Neuronal stem cell (in vitro differentiated cells): ENCODE measurements around the gene PPL.
A peak's percentile ranks its signal among the peaks of the same experiment; 100 is the strongest.

Experiments used
- DNase-seq: peaks from one replicate; pipeline ENCODE4 v3.0.0-alpha.2; 2013; ENCODE audit warnings: low spot score
- H2AFZ ChIP-seq: one replicate; pipeline ENCODE4 v1.6.1; 2013; ENCODE audit warnings: mild to moderate bottlenecking, low read length, inconsistent platforms
- H2AK5ac ChIP-seq: 2 replicates; pipeline ENCODE4 v1.6.1; 2013; ENCODE audit warnings: low read depth, mild to moderate bottlenecking, inconsistent platforms, low read length, moderate library complexity, mixed read lengths
- H2BK120ac ChIP-seq: 2 replicates; pipeline ENCODE4 v1.6.1; 2013; ENCODE audit warnings: low read depth, mild to moderate bottlenecking, inconsistent platforms, low read length, moderate library complexity, mixed read lengths
- H2BK12ac ChIP-seq: one replicate; pipeline ENCODE4 v1.6.1; 2013; ENCODE audit warnings: low read length, inconsistent platforms
- H2BK15ac ChIP-seq: 2 replicates; pipeline ENCODE4 v1.6.1; 2013; ENCODE audit warnings: mild to moderate bottlenecking, low read length, inconsistent platforms, mixed read lengths
- H2BK5ac ChIP-seq: one replicate; pipeline ENCODE4 v1.6.1; 2013; ENCODE audit warnings: inconsistent platforms, mild to moderate bottlenecking, low read length, moderate library complexity
- H3K14ac ChIP-seq: one replicate; pipeline ENCODE4 v1.6.1; 2013; ENCODE audit warnings: low read length, inconsistent platforms
- H3K18ac ChIP-seq: 2 replicates; pipeline ENCODE4 v1.6.1; 2013; ENCODE audit warnings: low read length, inconsistent platforms
- H3K23ac ChIP-seq: 2 replicates; pipeline ENCODE4 v1.6.1; 2013; ENCODE audit warnings: low read depth, mild to moderate bottlenecking, mixed read lengths, low read length, inconsistent platforms; ENCODE audit not compliant: poor library complexity
- H3K27ac ChIP-seq: replicated peaks from 3 replicates; pipeline ENCODE4 v1.5.1; 2013; ENCODE audit warnings: low read length, inconsistent platforms
- H3K27me3 ChIP-seq, 3 experiments: 2 replicates each; pipeline ENCODE4 v1.6.1; 2013; ENCODE audit warnings: low read length in 3 of 3, mild to moderate bottlenecking in 2 of 3, inconsistent platforms in 1 of 3, low read depth in 1 of 3, mixed read lengths in 1 of 3, moderate library complexity in 1 of 3; ENCODE audit not compliant: control insufficient read depth in 3 of 3, insufficient read depth in 3 of 3
- H3K36me3 ChIP-seq, 2 donors: replicated peaks in 1 of 2; 2 replicates each; pipeline ENCODE4 v1.6.1; 2013; ENCODE audit warnings: low read length in 2 of 2; ENCODE audit not compliant: control insufficient read depth in 2 of 2, insufficient read depth in 2 of 2
- H3K4ac ChIP-seq: 2 replicates; pipeline ENCODE4 v1.6.1; 2013; ENCODE audit warnings: inconsistent platforms, mild to moderate bottlenecking, low read length, moderate library complexity
- H3K4me1 ChIP-seq, 2 donors: 1 replicate in 1 of 2; 2 replicates in 1 of 2; pipeline ENCODE4 v1.6.1; 2013; ENCODE audit warnings: low read length in 2 of 2, low read depth in 1 of 2; ENCODE audit not compliant: control insufficient read depth in 2 of 2, insufficient read depth in 1 of 2
- H3K4me2 ChIP-seq: one replicate; pipeline ENCODE4 v1.6.1; 2013; ENCODE audit warnings: mild to moderate bottlenecking, low read length, inconsistent platforms; ENCODE audit not compliant: insufficient read depth, poor library complexity, severe bottlenecking
- H3K4me3 ChIP-seq, 2 donors: 2 replicates each; pipeline ENCODE4 v1.5.1; 2013; ENCODE audit warnings: low read length in 2 of 2, mild to moderate bottlenecking in 2 of 2, inconsistent platforms in 1 of 2, moderate library complexity in 1 of 2
- H3K79me1 ChIP-seq: one replicate; pipeline ENCODE4 v1.6.1; 2013; ENCODE audit warnings: low read depth, mild to moderate bottlenecking, inconsistent platforms, low read length, moderate library complexity
- H3K9ac ChIP-seq: one replicate; pipeline ENCODE4 v1.6.1; 2013; ENCODE audit warnings: mild to moderate bottlenecking, low read depth, low read length, inconsistent platforms; ENCODE audit not compliant: poor library complexity
- H3K9me3 ChIP-seq, 2 donors: replicated peaks in 1 of 2; 2 replicates each; pipeline versions ENCODE3 to v1.6.1; 2013; ENCODE audit warnings: low read length in 2 of 2, mild to moderate bottlenecking in 2 of 2, inconsistent platforms in 1 of 2, low read depth in 1 of 2, mixed read lengths in 1 of 2, moderate library complexity in 1 of 2; ENCODE audit not compliant: control insufficient read depth in 2 of 2, insufficient read depth in 1 of 2
- H4K8ac ChIP-seq: one replicate; pipeline ENCODE4 v1.6.1; 2013; ENCODE audit warnings: low read depth, mild to moderate bottlenecking, inconsistent platforms, low read length, moderate library complexity
- H4K91ac ChIP-seq: one replicate; pipeline ENCODE4 v1.6.1; 2013; ENCODE audit warnings: low read length, low read depth, mild to moderate bottlenecking, inconsistent platforms; ENCODE audit not compliant: poor library complexity
- WGBS, 2 donors: extraction: QIAGEN DNeasy Blood & Tissue Kit; methylation state at CpG; one replicate each; pipeline ENCODE4 v1.1.7; 2013; ENCODE audit warnings: missing lambda C conversion rate in 2 of 2, mixed read lengths in 1 of 2; ENCODE audit not compliant: insufficient read length in 2 of 2, insufficient replicate concordance in 1 of 2; ENCODE audit errors: extremely low coverage in 2 of 2; 5-methylcytosine and 5-hydroxymethylcytosine counted together

PPL gene

GRCh38 chr16:4940719-4941118, 3.8 kb upstream of the PPL start:
- no CpG with 5 or more reads among the region's 7 CpGs for WGBS, 2 donors
- H3K14ac ChIP-seq, result no peak overlapping the region
- peak overlapping the region; percentile 68 for H2AK5ac ChIP-seq

DNA sequence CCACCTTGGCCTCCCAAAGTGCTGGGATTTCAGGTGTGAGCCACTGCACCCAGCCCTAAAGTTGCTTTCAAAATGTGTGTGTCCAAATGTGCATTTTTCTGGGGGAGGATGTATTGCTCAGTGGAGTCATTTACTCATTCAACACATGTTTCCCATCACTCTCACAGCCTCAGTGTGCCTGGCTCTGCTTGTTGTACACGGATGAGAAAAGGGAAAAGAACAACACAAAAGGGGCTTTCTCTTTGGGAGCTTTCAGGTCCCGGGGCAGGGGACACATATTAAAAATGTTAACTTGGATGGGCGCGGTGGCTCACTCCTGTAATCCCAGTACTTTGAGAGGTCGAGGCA, 1.7 kb upstream of the PPL start:
- H2AK5ac ChIP-seq, result no peak overlapping the region
- no CpG with 5 or more reads among the region's 5 CpGs for WGBS, 2 donors
- H3K79me1 ChIP-seq, result no peaks in the 10 kb centered on the region
- H4K91ac ChIP-seq, result no peak overlapping the region
- H3K27ac ChIP-seq, result no peak overlapping the region
- no peak overlapping the region for H2BK12ac ChIP-seq
- no peak overlapping the region for H2BK5ac ChIP-seq
- H3K9me3 ChIP-seq, result no peaks in the 10 kb centered on the region
- H2BK120ac ChIP-seq, result no peak overlapping the region
- DNase-seq, result no peak
- H3K36me3 ChIP-seq, result no peaks in the 10 kb centered on the region
- no peak overlapping the region for H3K4ac ChIP-seq
- H3K4me1 ChIP-seq, result peaks cover 14 to 19% of the 10 kb centered on the region in 2 donors
- no peak overlapping the region for H3K9ac ChIP-seq
- no peak overlapping the region for H2BK15ac ChIP-seq
- H4K8ac ChIP-seq, result no peak overlapping the region
- no peak overlapping the region for H3K4me2 ChIP-seq
- H3K27me3 ChIP-seq, result peaks cover 8 to 55% (median 25%) of the 10 kb centered on the region in 3 experiments
- H3K14ac ChIP-seq, result no peak overlapping the region
- no peak overlapping the region for H2AFZ ChIP-seq
- no peak overlapping the region for H3K18ac ChIP-seq
- no peak overlapping the region for H3K23ac ChIP-seq
- H3K4me3 ChIP-seq, result no peak overlapping the region

More at GRCh38 chr16:4940719-4941118, 3.8 kb upstream of the PPL start:
- Histone ChIP-seq H3K18ac (no peak overlapping the region), H3K4me3 (no peak overlapping the region), H3K4me1 (peaks cover 21 to 28% of the 10 kb centered on the region in 2 donors), H2BK5ac (no peak overlapping the region), H3K9ac (no peak overlapping the region), H2BK120ac (no peak overlapping the region), H2BK15ac (peak overlapping the region; percentile 45), H3K27ac (no peak overlapping the region), H3K4ac (no peak overlapping the region), H2BK12ac (no peak overlapping the region), H3K9me3 (no peaks in the 10 kb centered on the region), H3K27me3 (peaks cover 8 to 34% (median 23%) of the 10 kb centered on the region in 3 experiments), H4K91ac (peak overlapping the region; percentile 46), H2AFZ (no peak overlapping the region), H3K36me3 (no peaks in the 10 kb centered on the region), H3K4me2 (no peak overlapping the region), H3K23ac (no peak overlapping the region), H4K8ac (no peak overlapping the region), H3K79me1 (no peaks in the 10 kb centered on the region)
- no peak for DNase-seq

DNA sequence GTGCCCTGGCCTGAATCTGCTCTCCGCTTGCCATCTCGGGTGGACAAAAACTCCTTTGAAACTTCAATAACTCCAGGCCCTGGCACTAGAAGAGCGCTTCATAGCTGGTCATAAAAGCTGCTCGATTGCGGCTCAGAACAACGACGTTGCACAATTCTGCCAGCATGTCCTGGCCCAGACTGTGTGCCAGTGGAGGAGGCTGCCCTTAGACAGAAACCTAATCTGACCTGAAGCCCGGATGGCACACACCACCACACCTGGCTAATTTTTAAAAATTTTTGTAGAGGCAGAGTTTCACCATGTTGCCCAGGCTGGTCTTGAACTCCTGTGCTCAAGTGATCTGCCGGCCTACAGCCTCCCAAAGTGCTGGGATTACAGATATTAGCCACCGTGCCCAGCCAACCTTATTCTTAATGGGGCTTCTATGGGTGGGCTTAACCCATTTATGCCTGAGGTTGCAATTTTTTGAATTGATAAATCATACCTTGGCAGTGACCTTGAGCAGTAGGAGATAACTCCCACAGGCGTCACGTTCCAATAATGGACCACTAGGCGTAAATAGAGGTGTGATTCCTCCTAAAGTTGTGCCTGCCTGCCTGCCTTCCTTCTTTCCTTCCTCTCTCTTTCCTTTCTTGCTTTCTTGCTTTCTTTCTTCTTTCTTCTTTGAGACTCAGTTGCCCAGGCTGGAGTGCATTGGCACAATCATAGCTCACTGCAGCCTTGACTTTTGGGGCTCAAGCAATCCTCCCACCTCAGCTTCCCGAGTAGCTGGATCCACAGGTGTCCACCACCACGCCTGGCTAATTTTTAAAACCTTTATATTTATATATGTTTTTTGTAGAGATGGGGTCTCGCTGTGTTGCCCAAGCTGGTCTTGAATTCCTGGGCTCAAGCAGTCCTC, 1.1 kb upstream of the PPL start:
- Histone ChIP-seq H4K91ac (no peak overlapping the region), H2BK12ac (no peak overlapping the region), H4K8ac (no peak overlapping the region), H3K79me1 (no peaks in the 10 kb centered on the region), H3K23ac (no peak overlapping the region), H3K9me3 (no peaks in the 10 kb centered on the region), H3K36me3 (no peaks in the 10 kb centered on the region), H2AFZ (no peak overlapping the region), H3K14ac (no peak overlapping the region), H3K4me2 (peak overlapping the region; percentile 99), H3K27me3 (peaks cover 8 to 61% (median 25%) of the 10 kb centered on the region in 3 experiments), H3K9ac (no peak overlapping the region), H3K27ac (no peak overlapping the region), H2AK5ac (no peak overlapping the region), H3K4ac (no peak overlapping the region), H3K4me3 (no peak overlapping the region), H2BK120ac (no peak overlapping the region), H3K4me1 (peaks cover 8 to 12% of the 10 kb centered on the region in 2 donors), H2BK15ac (no peak overlapping the region), H2BK5ac (no peak overlapping the region), H3K18ac (no peak overlapping the region)
- WGBS, 2 donors, result no CpG with 5 or more reads among the region's 16 CpGs
- no peak for DNase-seq

DNA sequence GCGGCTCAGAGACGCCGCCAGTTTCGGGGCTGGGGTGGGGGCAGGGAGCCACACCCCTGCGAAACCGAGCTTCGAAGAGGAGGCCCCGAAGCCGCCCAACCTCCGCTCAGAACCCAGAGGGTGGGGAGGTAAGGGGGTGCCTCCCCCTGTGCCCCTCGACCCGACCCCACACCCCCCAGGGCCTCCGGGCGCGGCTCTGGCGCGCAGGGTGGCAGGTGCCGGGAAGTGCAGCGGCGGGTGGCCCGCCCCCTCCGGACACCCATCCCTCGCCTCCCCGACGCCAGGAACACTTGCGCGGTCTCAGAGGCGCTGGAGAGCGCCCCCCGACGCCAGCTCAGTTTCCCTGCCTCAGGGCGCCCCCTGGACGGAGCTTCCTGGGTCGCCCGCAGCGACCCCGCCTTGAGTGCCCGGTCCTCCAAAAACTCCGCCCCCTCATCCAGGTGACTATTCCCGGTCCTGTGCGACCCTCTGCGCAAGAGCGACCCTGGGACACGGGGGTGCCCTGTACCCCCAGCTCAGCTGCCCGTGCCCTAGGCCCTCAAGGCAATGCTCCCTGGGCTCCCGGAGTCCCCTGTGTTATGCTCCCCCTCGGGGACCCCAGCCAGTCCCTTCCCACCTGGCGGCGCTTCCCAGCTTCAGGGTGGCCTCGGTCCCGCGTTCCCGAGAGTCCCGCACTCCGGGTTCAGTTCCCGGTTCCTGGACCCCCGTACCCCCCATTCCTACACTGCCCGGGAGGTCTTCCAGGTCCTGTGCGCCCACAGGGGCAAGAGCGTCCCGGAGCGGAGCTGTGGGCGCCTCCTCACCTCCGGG, 562 bp downstream of the PPL start:
- Histone ChIP-seq H2AK5ac (peak overlapping the region; percentile 50), H2BK5ac (peak overlapping the region; percentile 71), H3K27me3 (peaks cover 8 to 74% (median 25%) of the 10 kb centered on the region in 3 experiments), H3K9ac (no peak overlapping the region), H3K4me3 (peak overlapping the region; percentile 12 to 78), H3K18ac (peak overlapping the region; percentile 80), H3K27ac (no peak overlapping the region), H2AFZ (peak overlapping the region; percentile 84), H3K4me1 (peaks cover 4 to 8% of the 10 kb centered on the region in 2 donors), H3K14ac (no peak overlapping the region), H2BK120ac (no peak overlapping the region), H3K79me1 (no peaks in the 10 kb centered on the region), H3K9me3 (no peaks in the 10 kb centered on the region), H3K4me2 (peak overlapping the region; percentile 99), H3K23ac (peak overlapping the region; percentile 90), H3K4ac (no peak overlapping the region), H2BK15ac (no peak overlapping the region), H2BK12ac (no peak overlapping the region), H3K36me3 (no peaks in the 10 kb centered on the region), H4K91ac (no peak overlapping the region), H4K8ac (no peak overlapping the region)
- no peak for DNase-seq
- WGBS, 2 donors, result no CpG with 5 or more reads among the region's 64 CpGs
